ENCODE data around the gene DCC.

DCC gene

GRCh38 chr18:53234610-53235009 lies 894.6 kb downstream of the DCC start:
- TF ChIP-seq CTCF (conservative IDR thresholded peaks at IDR 0.05) (no peak), ZFX (IDR thresholded peaks at IDR 0.05) (no peak)
- H3K27ac ChIP-seq = no peak overlapping the region

GRCh38 chr18:53241161-53241560 lies 901.2 kb downstream of the DCC start:
- H3K27ac ChIP-seq = no peak overlapping the region
- TF ChIP-seq CTCF (conservative IDR thresholded peaks at IDR 0.05) = no peak
- TF ChIP-seq ZFX (IDR thresholded peaks at IDR 0.05) = no peak

- no peak for TF ChIP-seq CTCF (conservative IDR thresholded peaks at IDR 0.05)
- no peak for TF ChIP-seq ZFX (IDR thresholded peaks at IDR 0.05)
- no peak overlapping the region for H3K27ac ChIP-seq
Observed at GRCh38 chr18:53253789-53254188, 913.8 kb downstream of the DCC start.

GRCh38 chr18:53254265-53254664 lies 914.3 kb downstream of the DCC start:
- TF ChIP-seq ZFX (IDR thresholded peaks at IDR 0.05) (no peak), CTCF (conservative IDR thresholded peaks at IDR 0.05) (no peak)
- no peak overlapping the region for H3K27ac ChIP-seq

- TF ChIP-seq ZFX (IDR thresholded peaks at IDR 0.05) = no peak
- TF ChIP-seq CTCF (conservative IDR thresholded peaks at IDR 0.05) = no peak
- no peak overlapping the region for H3K27ac ChIP-seq
Observed at GRCh38 chr18:53261241-53261640, 921.2 kb downstream of the DCC start.

GRCh38 chr18:53266850-53267249 lies 926.9 kb downstream of the DCC start:
- H3K27ac ChIP-seq = no peak overlapping the region
- TF ChIP-seq CTCF (conservative IDR thresholded peaks at IDR 0.05) = no peak
- TF ChIP-seq ZFX (IDR thresholded peaks at IDR 0.05) = no peak

GRCh38 chr18:53268455-53268854 lies 928.5 kb downstream of the DCC start:
- H3K27ac ChIP-seq = no peak overlapping the region
- no peak for TF ChIP-seq ZFX (IDR thresholded peaks at IDR 0.05)
- no peak for TF ChIP-seq CTCF (conservative IDR thresholded peaks at IDR 0.05)

Data from C4-2B (cell line).